WTC11 (cell line): ENCODE results near the gene KIF3C. TPM values are rescaled to one million over a fixed set of nuclear protein-coding genes. Genes with fewer than 3 reads are reported as not detected.

Source experiments
- ATAC-seq: fragments of 200-7000 bp; cut with Tn5 transposase; 2 replicates; pipeline ENCODE4 v1.10.0; 2021; ENCODE audit warnings: mild to moderate bottlenecking, moderate library complexity
- CTCF ChIA-PET: fragments of 300-600 bp; sonication (Branson Sonifier 250); formaldehyde crosslinking; loops from one replicate; lab custom pipeline; 2021; ENCODE audit warnings: antibody characterized with exemption; lab: Charles Lee
- POLR2A ChIA-PET: fragments of 350-600 bp; sonication (Branson Sonifier 250); formaldehyde crosslinking; loops from one replicate; lab custom pipeline; 2021; ENCODE audit warnings: antibody characterized with exemption; lab: Charles Lee
- DNase-seq: peaks from one replicate; pipeline ENCODE4 v3.0.0; 2021; ENCODE audit warnings: low spot score
- H3K27ac Mint-ChIP-seq: 2 replicates; pipeline ENCODE4 v1.8.0; 2021; ENCODE audit warnings: mixed read lengths
- H3K27me3 Mint-ChIP-seq: 2 replicates; pipeline ENCODE4 v1.8.0; 2021; ENCODE audit warnings: low read depth, mild to moderate bottlenecking, moderate library complexity, mixed read lengths
- H3K36me3 Mint-ChIP-seq: 2 replicates; pipeline ENCODE4 v1.8.0; 2021; ENCODE audit warnings: mixed read lengths
- H3K4me1 Mint-ChIP-seq: 2 replicates; pipeline ENCODE4 v1.8.0; 2022; ENCODE audit warnings: mixed read lengths
- H3K4me3 Mint-ChIP-seq: 2 replicates; pipeline ENCODE4 v1.8.0; 2021; ENCODE audit warnings: mild to moderate bottlenecking, moderate library complexity, mixed read lengths
- H3K9me3 Mint-ChIP-seq: 2 replicates; pipeline ENCODE4 v1.8.0; 2021; ENCODE audit warnings: mixed read lengths
- EMX1 ChIP-seq: fragments of 250-450 bp; sonication (Bioruptor Pico); IDR thresholded peaks from 2 replicates; pipeline ENCODE4 v1.8.0; 2021; ENCODE audit warnings: mild to moderate bottlenecking
- ESRRA ChIP-seq: sonication (generic); formaldehyde crosslinking; IDR thresholded peaks from 2 replicates; pipeline ENCODE4 v1.8.1; 2022; ENCODE audit warnings: mild to moderate bottlenecking, missing genetic modification reagents, borderline replicate concordance
- GABPB1 ChIP-seq: sonication (generic); formaldehyde crosslinking; IDR thresholded peaks from 2 replicates; pipeline ENCODE4 v1.8.1; 2023; ENCODE audit warnings: mild to moderate bottlenecking, missing genetic modification reagents
- JAZF1 ChIP-seq: fragments of 250-450 bp; sonication (Bioruptor Pico); IDR thresholded peaks from 2 replicates; pipeline ENCODE4 v1.9.0; 2021; ENCODE audit warnings: moderate library complexity, mild to moderate bottlenecking, inconsistent platforms
- JUN ChIP-seq: sonication (generic); formaldehyde crosslinking; IDR thresholded peaks from 2 replicates; pipeline ENCODE4 v1.8.0; 2023; ENCODE audit warnings: mild to moderate bottlenecking, missing genetic modification reagents
- KAT7 ChIP-seq: sonication (generic); formaldehyde crosslinking; IDR thresholded peaks from 2 replicates; pipeline ENCODE4 v1.8.1; 2023; ENCODE audit warnings: missing genetic modification reagents, mild to moderate bottlenecking, borderline replicate concordance
- MAX ChIP-seq: sonication (generic); formaldehyde crosslinking; IDR thresholded peaks from 2 replicates; pipeline ENCODE4 v1.8.0; 2022; ENCODE audit warnings: mild to moderate bottlenecking, missing genetic modification reagents
- NFATC4 ChIP-seq: fragments of 250-450 bp; sonication (Bioruptor Pico); IDR thresholded peaks from 2 replicates; pipeline ENCODE4 v1.9.0; 2021; ENCODE audit warnings: mild to moderate bottlenecking
- TEAD4 ChIP-seq: sonication (generic); formaldehyde crosslinking; IDR thresholded peaks from 2 replicates; pipeline ENCODE4 v1.8.0; 2022; ENCODE audit warnings: mild to moderate bottlenecking, missing genetic modification reagents
- ZNF232 ChIP-seq: sonication (generic); formaldehyde crosslinking; IDR thresholded peaks from 2 replicates; pipeline ENCODE4 v1.8.0; 2022; ENCODE audit warnings: mild to moderate bottlenecking, missing genetic modification reagents
- ZNF423 ChIP-seq: fragments of 250-450 bp; sonication (Bioruptor Pico); IDR thresholded peaks from 2 replicates; pipeline ENCODE4 v2.1.2; 2022; ENCODE audit warnings: mild to moderate bottlenecking, moderate library complexity
- total RNA-seq: library from RNA; stranded (reverse); gene quantifications from 3 replicates; pipeline ENCODE4 v1.2.3, GENCODE V29; 2021
- TF ChIP-seq, protein P1 (sequence below): sonication (generic); formaldehyde crosslinking; IDR thresholded peaks from 2 replicates; pipeline ENCODE4 v1.8.1; 2023; ENCODE audit warnings: mild to moderate bottlenecking, missing genetic modification reagents
- TF ChIP-seq, protein P2 (sequence below): sonication (generic); formaldehyde crosslinking; IDR thresholded peaks from 2 replicates; pipeline ENCODE4 v1.8.1; 2023; ENCODE audit warnings: mild to moderate bottlenecking, missing genetic modification reagents, moderate library complexity
- TF ChIP-seq, protein P3 (sequence below): sonication (generic); formaldehyde crosslinking; IDR thresholded peaks from 2 replicates; pipeline ENCODE4 v1.8.0; 2022; ENCODE audit warnings: mild to moderate bottlenecking, missing genetic modification reagents
- TF ChIP-seq, protein P4 (sequence below): fragments of 200-600 bp; IDR thresholded peaks from 2 replicates; pipeline ENCODE4 v1.8.0; 2022; ENCODE audit warnings: antibody characterized with exemption

Gene KIF3C
- total RNA-seq, 1 experiment from 2014 or later, result 48.1 TPM

DNA sequence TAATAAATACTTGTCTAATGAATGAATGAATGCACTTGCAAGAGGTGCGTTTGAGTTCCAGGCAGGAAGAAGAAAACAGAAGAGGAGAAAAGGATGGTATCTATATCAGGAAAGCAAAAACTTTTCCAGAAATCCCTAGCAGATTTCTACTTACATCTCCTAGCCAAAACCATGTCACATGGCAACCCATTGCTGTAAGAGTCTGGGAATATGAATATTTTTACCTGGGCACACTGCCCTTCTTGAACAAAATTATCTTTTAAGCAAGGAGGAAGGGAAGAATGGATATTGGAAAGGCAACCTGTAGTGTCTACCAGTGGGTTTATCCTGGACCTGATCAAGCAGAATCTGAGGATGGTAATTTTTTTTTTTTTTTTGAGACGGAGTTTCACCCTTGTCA is 59.8 kb downstream of the KIF3C start:
- Mint-ChIP-seq H3K36me3 (peaks cover 9% of the 10 kb centered on the region), H3K27me3 (no peaks in the 10 kb centered on the region), H3K4me3 (no peak overlapping the region), H3K4me1 (no peaks in the 10 kb centered on the region), H3K27ac (no peak overlapping the region), H3K9me3 (no peaks in the 10 kb centered on the region)
- DNase-seq (no peak), ATAC-seq (no peak)
- ChIA-PET POLR2A (no interaction called here), CTCF (interaction anchor here (0.7 kb wide), 1 partner anchor 582 kb away, joined by 3 read pairs; no protein-coding TSS in a partner anchor)
- TF ChIP-seq ZNF423 (CRISPR knock-in tag), result no peak
- TF ChIP-seq, protein P1, sequence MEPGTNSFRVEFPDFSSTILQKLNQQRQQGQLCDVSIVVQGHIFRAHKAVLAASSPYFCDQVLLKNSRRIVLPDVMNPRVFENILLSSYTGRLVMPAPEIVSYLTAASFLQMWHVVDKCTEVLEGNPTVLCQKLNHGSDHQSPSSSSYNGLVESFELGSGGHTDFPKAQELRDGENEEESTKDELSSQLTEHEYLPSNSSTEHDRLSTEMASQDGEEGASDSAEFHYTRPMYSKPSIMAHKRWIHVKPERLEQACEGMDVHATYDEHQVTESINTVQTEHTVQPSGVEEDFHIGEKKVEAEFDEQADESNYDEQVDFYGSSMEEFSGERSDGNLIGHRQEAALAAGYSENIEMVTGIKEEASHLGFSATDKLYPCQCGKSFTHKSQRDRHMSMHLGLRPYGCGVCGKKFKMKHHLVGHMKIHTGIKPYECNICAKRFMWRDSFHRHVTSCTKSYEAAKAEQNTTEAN (CRISPR knock-in tag), result no peak
- TF ChIP-seq, protein P2, sequence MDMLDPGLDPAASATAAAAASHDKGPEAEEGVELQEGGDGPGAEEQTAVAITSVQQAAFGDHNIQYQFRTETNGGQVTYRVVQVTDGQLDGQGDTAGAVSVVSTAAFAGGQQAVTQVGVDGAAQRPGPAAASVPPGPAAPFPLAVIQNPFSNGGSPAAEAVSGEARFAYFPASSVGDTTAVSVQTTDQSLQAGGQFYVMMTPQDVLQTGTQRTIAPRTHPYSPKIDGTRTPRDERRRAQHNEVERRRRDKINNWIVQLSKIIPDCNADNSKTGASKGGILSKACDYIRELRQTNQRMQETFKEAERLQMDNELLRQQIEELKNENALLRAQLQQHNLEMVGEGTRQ (CRISPR knock-in tag), result no peak

DNA sequence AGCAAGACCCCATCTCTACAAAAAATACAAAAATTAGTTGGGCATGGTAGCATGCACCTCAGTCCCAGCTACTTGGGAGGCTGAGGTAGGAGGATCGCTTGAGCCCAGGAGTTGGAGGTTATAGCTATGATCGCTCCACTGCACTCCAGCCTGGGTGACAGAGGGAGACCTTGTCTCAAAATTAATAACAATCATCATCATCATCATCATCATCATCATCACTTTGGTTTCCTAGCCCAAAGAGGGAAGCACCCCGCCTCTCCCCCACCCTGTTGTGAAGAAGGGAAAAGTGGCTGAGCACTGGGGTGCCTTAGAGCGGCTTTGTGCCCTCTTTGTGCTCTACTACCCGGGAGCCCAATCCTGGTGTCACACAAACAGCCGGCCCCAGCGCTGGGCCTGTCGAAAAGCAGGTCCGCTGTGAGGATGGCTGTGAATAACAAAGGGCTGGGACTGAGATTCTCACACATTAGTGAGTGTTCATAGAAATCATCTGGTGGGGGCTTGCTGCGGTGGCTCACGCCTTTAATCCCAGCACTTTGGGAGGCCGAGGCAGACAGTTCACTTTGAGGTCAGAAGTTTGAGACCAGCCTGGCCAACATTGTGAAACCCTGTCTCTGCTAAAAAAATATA is 61.4 kb downstream of the KIF3C start:
- ChIA-PET CTCF (interaction anchor here (0.6 kb wide), 1 partner anchor 56 kb away, joined by 4 read pairs; no protein-coding TSS in a partner anchor), POLR2A (no interaction called here)
- TF ChIP-seq JAZF1 (no peak), ESRRA (CRISPR knock-in tag) (no peak), MAX (CRISPR knock-in tag) (no peak), ZNF423 (CRISPR knock-in tag) (0 out of 2 replicates have a peak, but pooled peaks have one; percentile 13)
- TF ChIP-seq, protein P3, sequence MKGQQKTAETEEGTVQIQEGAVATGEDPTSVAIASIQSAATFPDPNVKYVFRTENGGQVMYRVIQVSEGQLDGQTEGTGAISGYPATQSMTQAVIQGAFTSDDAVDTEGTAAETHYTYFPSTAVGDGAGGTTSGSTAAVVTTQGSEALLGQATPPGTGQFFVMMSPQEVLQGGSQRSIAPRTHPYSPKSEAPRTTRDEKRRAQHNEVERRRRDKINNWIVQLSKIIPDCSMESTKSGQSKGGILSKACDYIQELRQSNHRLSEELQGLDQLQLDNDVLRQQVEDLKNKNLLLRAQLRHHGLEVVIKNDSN (CRISPR knock-in tag), result no peak
- no peaks in the 10 kb centered on the region for H3K9me3 Mint-ChIP-seq
- no peaks in the 10 kb centered on the region for H3K27me3 Mint-ChIP-seq
- no peak overlapping the region for H3K27ac Mint-ChIP-seq
- H3K4me3 Mint-ChIP-seq, result no peak overlapping the region
- no peaks in the 10 kb centered on the region for H3K4me1 Mint-ChIP-seq
- peak; percentile 78 for ATAC-seq
- H3K36me3 Mint-ChIP-seq, result no peaks in the 10 kb centered on the region
- DNase-seq, result peak; percentile 21

DNA sequence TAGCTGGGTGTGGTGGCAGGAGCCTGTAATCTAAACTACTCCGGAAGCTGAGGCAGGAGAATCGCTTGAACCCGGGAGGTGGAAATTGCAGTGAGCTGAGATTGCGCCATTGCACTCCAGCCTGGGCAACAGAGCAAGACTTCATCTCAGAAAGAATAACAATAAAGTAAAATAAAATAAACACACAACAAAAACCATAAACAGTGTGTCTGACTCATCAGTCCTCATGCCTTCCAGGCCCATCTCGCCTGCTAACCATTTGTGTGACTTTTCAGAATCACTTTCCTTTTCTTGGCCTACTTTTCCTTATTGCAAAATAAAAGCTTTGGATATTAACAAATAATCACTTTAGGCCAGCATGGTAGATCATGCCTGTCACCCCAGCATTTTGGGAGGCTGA is 62.0 kb downstream of the KIF3C start:
- TF ChIP-seq, protein P4, sequence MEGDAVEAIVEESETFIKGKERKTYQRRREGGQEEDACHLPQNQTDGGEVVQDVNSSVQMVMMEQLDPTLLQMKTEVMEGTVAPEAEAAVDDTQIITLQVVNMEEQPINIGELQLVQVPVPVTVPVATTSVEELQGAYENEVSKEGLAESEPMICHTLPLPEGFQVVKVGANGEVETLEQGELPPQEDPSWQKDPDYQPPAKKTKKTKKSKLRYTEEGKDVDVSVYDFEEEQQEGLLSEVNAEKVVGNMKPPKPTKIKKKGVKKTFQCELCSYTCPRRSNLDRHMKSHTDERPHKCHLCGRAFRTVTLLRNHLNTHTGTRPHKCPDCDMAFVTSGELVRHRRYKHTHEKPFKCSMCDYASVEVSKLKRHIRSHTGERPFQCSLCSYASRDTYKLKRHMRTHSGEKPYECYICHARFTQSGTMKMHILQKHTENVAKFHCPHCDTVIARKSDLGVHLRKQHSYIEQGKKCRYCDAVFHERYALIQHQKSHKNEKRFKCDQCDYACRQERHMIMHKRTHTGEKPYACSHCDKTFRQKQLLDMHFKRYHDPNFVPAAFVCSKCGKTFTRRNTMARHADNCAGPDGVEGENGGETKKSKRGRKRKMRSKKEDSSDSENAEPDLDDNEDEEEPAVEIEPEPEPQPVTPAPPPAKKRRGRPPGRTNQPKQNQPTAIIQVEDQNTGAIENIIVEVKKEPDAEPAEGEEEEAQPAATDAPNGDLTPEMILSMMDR, result no peak
- TF ChIP-seq JUN (CRISPR knock-in tag) (no peak), TEAD4 (CRISPR knock-in tag) (no peak), JAZF1 (no peak), ZNF232 (CRISPR knock-in tag) (no peak), EMX1 (CRISPR knock-in tag) (no peak), MAX (CRISPR knock-in tag) (no peak), KAT7 (CRISPR knock-in tag) (no peak), GABPB1 (CRISPR knock-in tag) (no peak), NFATC4 (CRISPR knock-in tag) (no peak)

More for the DNA sequence above, 62.0 kb downstream of the KIF3C start:
- no peaks in the 10 kb centered on the region for H3K36me3 Mint-ChIP-seq
- H3K4me1 Mint-ChIP-seq, result no peaks in the 10 kb centered on the region
- ATAC-seq, result no peak
- no peaks in the 10 kb centered on the region for H3K9me3 Mint-ChIP-seq
- H3K4me3 Mint-ChIP-seq, result no peak overlapping the region
- CTCF ChIA-PET, result interaction anchor here (0.6 kb wide), 1 partner anchor 57 kb away, joined by 4 read pairs; no protein-coding TSS in a partner anchor
- POLR2A ChIA-PET, result no interaction called here
- no peak overlapping the region for H3K27ac Mint-ChIP-seq
- no peak for DNase-seq
- no peaks in the 10 kb centered on the region for H3K27me3 Mint-ChIP-seq
